Measurements from ENCODE around the gene FAM234A. TPM values are rescaled to one million over a fixed set of nuclear protein-coding genes. Genes with fewer than 3 reads are reported as not detected.

The FAM234A gene
- polyA plus RNA-seq, 3 donors = 72.6 to 86.1 (median 82.5) TPM

DNA sequence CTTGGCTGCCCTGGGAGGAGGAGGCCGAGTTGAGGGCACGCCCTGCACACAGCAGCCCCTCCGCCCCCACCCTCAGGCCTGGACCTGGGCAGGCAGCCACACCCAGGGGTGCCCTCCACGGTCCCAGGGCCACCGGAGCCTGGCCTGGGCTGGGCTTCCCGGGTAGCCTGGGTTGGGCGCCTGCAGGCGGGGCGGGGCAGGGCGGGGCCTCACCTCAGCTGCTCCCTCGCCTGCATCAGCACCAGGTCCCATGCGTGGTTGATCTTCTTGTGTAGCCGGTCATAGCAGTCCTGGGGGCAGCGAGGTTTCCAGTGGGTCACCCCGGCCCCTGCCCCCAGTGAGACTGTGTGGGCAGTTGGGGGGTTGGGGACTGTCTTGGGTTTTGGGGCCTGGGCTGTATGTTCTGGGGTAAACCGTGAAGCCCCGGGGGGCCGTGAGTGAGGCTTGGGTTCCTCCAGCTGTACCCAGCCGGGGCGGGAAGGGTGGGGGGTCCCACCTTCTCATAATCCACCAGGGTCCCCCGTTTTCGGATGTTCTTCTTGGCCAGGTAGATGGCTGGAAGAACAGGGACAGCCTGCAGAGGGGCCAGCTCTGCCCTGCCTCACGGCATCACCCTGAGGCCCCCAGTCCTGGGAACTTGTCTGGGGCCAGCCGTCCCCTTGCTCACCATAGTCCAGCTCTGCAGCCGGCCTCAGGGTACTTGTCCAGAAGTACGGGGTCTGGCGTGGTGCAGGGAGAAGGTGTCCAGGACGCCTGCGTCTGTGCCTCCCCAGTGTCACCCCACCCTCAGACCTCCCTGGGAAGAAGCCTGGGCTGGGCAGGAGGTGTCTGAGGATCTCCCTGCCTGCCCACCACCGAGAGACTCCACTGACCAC lies 39.2 kb downstream of the FAM234A start:
- no peak for DNase-seq (ENCODE audit: extremely low read depth in 1 of 11, low read depth in 9 of 11, low spot score in 4 of 11)

DNA sequence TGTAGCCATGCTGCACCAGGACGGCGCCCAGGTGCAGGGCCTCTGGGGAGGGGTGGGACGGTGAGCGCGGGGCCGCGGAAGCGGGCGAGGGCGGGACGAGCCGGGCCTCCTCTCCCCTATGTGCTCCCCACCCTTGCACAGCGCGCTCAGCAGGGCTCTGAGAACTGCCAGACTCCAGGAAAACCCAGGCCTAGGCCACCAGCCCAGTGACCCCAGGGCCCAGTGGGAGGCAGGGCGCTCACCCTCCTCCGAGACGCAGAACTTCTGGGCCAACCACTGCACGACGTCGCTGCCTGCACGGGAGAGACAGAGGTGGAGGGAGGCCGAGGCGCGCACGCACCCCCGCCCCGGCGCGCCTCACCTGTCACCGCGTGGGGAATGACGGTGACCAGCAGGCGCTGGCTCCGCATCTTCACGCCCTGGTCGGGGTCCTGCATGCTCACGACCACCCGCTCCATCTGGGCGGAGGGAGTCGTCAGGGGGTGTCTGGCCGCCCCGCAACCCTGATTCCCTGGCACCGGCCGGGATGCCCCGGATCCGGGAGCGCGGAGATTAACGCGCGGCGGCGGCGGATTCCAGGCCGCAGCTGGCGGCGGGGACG lies 40.5 kb downstream of the FAM234A start:
- DNase-seq (ENCODE audit: extremely low read depth in 1 of 11, low read depth in 9 of 11, low spot score in 4 of 11) = no peak

DNA sequence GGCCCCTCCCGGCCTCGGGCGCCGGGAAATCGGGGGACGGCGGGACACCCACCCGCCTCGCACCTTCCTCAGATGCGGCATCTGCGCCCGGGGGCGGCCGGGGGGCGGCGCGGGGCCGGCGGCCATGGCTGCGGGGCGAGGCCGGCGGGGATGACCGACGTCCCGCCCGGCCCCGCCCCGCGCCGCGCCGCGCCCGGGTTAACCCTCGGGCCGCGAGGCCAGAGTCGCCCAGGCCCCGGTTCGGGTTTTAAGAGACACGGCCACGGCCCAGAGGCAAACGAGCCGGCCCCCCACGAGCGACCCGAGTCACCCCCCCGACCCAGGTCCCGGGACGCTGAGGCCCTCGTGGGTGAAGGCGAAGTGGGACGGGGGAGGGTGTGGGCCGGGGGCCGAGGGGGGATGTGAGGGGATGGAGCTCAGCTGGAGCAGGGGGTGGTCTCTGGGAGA lies 41.2 kb downstream of the FAM234A start, which contains the start of gene RGS11:
Gene RGS11 (minus strand): TSS at position 159 of the 447 bp plus-strand sequence. CDS start 33 bp downstream, at position 126.
- DNase-seq (ENCODE audit: extremely low read depth in 1 of 11, low read depth in 9 of 11, low spot score in 4 of 11) = no peak

DNA sequence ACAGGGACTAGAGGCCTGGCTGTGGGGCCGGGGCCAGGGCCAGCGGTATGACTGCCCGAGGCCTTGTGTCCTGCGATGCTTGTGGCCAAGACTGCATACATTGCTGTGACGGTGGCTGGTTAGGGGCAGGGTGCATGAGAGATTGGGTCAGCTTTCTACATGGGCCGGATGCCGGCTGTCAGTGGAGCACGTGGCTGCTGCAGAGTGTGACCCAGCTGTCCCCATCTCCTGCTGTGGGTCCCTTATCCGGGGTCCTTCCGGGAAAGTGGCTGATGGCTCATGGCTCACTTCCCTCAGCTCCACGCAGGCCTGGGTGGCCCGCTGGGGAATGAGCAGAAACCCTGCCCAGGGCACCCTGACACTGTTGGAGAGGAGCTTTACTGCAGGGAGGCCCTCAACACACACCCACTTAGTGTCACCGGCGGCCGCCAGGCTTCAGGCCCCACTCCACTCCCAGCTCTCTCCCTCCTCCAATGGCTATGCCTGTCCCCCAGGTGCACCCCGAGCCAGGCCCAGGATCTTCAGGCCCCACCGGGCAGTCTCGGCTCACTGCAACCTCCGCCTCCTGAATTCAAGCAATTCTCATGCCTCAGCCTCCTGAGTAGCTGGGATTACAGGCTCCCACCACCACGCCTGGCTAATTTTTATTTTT lies 41.9 kb downstream of the FAM234A start:
- DNase-seq (ENCODE audit: extremely low read depth in 1 of 11, low read depth in 9 of 11, low spot score in 4 of 11) = no peak

DNA sequence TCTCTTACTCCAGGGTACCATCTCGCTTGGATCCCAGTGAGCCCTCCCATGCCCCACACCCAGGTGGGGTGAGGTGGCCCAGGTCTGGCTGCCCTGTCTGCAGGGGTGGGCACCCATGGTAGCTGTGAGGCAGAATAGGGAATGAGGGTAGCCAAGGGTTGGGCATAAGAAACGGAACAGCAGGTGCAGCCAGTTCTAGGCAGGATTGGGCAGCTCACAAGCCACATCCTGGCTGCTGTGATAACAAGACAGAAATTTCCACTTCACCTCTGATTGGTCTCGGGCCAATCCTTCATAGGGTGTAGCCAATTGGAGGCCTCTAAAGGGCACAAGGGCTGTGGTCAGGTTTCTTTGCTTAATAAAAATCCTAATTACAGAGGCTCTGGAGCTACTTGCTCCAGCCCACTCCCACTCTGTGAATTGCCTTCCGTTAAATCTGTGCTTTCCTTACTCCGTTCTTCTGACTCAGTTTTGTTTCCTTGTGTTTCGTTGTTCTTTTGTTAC lies 44.3 kb downstream of the FAM234A start:
- DNase-seq (ENCODE audit: extremely low read depth in 1 of 11, low read depth in 9 of 11, low spot score in 4 of 11) = no peak

DNA sequence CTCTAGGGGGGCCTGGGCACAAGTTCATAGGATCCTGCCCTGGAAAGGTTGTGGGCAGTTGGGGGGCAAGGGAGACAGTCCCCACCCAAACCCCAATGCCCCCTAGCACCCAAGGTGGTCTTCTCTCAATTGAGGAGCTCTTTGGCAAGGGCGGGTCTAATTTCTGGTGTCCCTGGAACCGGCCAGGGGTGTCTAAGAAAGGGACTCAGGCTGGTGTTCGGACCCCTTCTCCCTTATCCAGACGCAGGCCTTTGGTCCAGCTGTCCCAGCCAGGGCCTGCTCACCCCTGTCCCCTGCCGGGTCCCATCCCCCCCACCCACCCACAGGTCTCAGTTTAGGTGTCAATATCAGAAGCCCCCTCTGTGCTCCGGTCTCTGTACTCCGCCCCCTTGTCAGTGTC lies 44.9 kb downstream of the FAM234A start:
- no peak for DNase-seq (ENCODE audit: extremely low read depth in 1 of 11, low read depth in 9 of 11, low spot score in 4 of 11)

DNA sequence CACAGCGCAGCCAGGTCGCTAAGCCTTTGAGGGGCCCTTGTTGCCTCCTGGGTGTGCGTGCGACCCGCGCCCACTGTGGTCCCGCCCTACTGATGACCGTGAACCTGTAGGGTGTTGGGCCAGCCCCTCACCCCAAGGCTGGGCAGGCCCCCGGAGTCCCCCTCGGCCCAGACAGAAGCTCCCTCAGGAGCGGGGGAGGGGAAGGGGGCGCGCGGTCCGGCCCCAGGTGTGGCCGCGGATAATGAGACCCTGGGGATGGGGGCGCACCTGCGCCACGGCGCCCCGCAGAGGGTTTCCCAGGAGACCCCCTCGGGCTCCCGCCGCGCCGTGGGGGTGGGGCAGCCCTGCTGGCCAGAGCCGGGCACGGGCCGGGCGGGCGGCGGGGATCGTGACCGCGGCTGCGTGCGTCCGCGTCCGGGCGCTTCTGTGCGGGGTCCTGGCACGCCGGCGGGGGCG lies 45.4 kb downstream of the FAM234A start:
- DNase-seq (ENCODE audit: extremely low read depth in 1 of 11, low read depth in 9 of 11, low spot score in 4 of 11) = no peak

DNA sequence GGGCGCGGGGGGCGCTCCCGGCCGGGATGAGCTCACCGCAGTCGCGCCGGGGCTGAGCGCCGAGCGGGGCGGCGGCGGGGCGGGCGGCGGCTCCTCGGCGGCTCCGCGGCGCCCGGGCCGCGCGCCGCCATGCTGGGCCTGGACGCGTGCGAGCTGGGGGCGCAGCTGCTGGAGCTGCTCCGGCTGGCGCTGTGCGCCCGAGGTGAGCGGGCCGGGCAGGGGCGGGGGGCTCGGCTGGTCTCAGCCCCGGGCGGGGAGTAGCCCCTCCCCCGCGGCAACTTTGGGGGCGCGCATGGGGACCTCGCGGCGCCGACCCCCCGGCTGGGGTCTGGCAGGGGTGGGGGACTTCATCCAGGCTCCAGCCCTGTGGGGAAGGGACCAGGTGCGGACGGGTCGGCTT lies 45.9 kb downstream of the FAM234A start, which contains the start of gene ARHGDIG:
Gene ARHGDIG (plus strand): TSS at position 40 of the 400 bp plus-strand sequence. CDS start 90 bp downstream, at position 130.
- DNase-seq (ENCODE audit: extremely low read depth in 1 of 11, low read depth in 9 of 11, low spot score in 4 of 11) = no peak

DNA sequence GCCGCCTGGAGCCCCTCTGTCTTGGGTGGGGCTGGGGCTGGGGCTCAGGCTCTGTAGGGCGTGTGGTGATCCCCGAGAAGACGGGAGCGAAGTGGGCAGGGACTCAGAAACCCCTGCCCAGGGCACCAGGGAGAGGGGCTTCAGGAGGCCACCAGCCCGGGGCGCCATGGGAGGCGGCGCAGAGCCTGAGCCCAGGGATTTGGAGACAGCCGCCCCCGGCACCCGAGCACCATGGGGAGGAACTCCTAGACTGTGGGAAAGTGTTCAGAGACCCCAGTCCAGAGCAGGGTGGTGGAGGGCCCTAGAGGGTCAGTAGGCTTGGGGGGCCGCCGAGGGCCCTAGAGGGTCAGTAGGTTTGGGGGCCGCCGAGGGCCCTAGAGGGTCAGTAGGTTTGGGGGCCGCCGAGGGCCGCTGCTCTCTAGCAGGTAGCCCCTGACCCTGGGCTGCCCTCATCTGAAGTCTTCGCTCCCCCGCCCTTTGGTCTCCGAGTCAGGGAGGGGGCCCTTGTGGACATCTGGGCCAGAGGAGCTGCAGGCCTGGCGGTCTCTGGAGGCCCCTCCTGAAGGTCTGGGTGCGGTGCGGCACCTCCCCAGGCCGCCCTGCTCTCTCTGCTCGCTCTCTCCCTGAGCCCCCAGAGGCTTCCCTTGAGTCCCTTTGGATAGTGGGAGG lies 46.5 kb downstream of the FAM234A start:
- DNase-seq (ENCODE audit: extremely low read depth in 1 of 11, low read depth in 9 of 11, low spot score in 4 of 11) = no peak

DNA sequence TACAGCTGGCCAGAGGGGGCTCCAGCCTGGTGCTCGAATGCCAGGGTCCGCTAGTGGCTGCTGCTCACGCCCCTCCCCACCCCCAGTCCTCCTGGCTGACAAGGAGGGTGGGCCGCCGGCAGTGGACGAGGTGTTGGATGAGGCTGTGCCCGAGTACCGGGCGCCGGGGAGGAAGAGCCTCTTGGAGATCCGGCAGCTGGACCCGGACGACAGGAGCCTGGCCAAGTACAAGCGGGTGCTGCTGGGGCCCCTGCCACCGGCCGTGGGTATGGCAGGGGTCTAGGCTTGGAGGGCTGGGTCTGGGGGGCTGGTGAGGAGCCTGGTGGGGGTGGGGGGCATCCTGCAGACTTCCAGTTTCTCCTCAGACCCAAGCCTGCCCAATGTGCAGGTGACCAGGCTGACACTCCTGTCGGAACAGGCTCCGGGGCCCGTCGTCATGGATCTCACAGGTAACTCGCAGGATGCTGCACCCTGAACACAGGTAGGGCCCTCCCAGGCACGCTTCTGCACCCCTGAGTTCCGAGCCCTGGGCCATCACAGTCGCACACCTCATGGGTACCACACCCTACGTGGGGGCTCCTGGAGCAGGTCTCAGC lies 47.1 kb downstream of the FAM234A start:
- DNase-seq (ENCODE audit: extremely low read depth in 1 of 11, low read depth in 9 of 11, low spot score in 4 of 11) = no peak

DNA sequence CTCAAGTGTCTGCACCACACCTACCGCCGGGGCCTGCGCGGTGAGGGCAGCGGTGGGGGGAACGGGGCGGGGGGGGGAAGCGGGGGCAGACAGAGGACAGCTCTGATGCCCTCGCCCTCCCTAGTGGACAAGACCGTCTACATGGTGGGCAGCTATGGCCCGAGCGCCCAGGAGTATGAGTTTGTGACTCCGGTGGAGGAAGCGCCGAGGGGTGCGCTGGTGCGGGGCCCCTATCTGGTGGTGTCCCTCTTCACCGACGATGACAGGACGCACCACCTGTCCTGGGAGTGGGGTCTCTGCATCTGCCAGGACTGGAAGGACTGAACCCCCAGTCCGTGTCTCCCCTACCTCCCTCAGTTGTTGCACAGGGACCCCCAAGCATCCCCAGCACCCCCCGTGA lies 47.9 kb downstream of the FAM234A start:
- DNase-seq (ENCODE audit: extremely low read depth in 1 of 11, low read depth in 9 of 11, low spot score in 4 of 11) = no peak

DNA sequence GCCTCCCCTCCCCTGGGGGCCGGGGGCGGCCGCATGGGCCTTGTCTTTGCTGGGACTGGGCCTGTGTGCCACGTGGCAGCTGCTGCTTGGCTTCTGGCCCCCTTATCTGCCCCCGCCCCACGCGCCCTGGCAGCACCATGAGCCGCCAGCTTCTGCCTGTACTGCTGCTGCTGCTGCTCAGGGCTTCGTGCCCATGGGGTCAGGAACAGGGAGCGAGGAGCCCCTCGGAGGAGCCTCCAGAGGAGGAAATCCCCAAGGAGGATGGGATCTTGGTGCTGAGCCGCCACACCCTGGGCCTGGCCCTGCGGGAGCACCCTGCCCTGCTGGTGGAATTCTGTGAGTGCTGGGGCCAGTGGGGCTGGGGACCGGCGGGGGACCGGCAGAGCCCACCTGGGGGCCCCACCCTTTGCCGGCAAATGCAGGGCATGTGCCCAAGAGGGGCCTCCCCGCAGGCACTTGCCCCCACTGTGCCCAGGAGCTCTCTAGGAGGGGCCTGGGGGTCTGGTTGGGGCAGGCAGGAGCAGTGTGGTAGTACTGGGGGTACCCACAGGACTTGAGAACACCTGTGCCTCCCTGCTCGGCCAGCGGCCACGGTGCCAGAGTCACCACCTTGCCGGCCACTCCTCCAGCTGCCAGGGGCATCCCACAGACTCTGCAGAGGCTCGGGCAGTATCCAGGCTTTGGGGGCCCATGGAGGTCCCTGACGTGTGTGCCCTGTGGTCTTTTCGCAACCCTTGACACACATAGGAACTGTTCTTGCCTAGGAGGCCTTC lies 48.6 kb downstream of the FAM234A start, which contains the start of gene PDIA2:
Gene PDIA2 (plus strand): TSS at position 132 of the 773 bp plus-strand sequence. CDS start 6 bp downstream, at position 138.
- DNase-seq (ENCODE audit: extremely low read depth in 1 of 11, low read depth in 9 of 11, low spot score in 4 of 11) = no peak

DNA sequence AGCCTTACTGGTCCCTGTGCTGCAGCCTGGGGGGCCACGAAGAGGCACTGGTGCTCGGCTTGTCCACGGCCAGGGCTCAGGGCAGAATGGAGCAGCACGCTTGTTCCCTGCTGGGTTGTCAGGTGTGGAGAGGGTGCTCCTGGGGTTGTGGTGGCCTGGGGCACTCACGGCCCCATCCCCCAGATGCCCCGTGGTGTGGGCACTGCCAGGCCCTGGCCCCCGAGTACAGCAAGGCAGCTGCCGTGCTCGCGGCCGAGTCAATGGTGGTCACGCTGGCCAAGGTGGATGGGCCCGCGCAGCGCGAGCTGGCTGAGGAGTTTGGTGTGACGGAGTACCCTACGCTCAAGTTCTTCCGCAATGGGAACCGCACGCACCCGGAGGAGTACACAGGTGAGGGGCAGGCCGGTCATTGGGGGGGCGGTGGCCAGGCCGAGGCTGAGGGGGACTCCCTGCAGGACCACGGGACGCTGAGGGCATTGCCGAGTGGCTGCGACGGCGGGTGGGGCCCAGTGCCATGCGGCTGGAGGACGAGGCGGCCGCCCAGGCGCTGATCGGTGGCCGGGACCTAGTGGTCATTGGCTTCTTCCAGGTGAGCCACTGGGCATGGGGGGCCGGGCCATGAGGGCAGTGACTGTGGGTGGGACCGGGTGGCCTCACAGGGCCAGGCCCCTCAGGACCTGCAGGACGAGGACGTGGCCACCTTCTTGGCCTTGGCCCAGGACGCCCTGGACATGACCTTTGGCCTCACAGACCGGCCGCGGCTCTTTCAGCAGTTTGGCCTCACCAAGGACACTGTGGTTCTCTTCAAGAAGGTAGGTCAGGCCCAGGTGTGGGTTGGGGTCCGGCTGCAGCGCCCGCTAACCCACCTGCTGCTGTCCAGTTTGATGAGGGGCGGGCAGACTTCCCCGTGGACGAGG lies 49.8 kb downstream of the FAM234A start:
- no peak for DNase-seq (ENCODE audit: extremely low read depth in 1 of 11, low read depth in 9 of 11, low spot score in 4 of 11)

DNA sequence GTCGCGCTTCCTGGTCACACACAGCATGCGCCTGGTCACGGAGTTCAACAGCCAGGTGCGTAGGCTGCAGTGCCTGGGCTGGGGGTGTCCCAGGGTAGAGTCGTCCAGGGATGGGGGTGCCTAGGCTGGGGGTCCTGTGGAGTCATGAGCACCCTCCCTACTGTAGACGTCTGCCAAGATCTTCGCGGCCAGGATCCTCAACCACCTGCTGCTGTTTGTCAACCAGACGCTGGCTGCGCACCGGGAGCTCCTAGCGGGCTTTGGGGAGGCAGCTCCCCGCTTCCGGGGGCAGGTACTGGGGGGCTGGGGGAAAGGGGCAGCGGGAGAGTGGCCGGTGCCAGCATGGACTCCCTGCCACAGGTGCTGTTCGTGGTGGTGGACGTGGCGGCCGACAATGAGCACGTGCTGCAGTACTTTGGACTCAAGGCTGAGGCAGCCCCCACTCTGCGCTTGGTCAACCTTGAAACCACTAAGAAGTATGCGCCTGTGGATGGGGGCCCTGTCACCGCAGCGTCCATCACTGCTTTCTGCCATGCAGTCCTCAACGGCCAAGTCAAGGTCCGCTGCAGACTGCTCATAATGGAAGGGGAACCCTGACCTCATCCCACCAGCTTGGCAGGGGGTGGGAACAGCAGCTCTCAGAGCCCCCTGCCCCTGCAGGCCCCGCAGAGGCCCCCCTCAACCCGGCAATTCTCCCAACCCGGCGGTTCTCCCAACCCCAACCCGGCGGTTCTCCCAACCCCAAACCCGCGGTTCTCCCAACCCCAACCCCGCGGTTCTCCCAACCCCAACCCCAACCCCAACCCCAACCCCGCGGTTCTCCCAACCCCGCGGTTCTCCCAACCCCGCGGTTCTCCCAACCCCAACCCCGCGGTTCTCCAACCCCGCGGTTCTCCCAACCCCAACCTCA lies 50.8 kb downstream of the FAM234A start:
- no peak for DNase-seq (ENCODE audit: extremely low read depth in 1 of 11, low read depth in 9 of 11, low spot score in 4 of 11)

DNA sequence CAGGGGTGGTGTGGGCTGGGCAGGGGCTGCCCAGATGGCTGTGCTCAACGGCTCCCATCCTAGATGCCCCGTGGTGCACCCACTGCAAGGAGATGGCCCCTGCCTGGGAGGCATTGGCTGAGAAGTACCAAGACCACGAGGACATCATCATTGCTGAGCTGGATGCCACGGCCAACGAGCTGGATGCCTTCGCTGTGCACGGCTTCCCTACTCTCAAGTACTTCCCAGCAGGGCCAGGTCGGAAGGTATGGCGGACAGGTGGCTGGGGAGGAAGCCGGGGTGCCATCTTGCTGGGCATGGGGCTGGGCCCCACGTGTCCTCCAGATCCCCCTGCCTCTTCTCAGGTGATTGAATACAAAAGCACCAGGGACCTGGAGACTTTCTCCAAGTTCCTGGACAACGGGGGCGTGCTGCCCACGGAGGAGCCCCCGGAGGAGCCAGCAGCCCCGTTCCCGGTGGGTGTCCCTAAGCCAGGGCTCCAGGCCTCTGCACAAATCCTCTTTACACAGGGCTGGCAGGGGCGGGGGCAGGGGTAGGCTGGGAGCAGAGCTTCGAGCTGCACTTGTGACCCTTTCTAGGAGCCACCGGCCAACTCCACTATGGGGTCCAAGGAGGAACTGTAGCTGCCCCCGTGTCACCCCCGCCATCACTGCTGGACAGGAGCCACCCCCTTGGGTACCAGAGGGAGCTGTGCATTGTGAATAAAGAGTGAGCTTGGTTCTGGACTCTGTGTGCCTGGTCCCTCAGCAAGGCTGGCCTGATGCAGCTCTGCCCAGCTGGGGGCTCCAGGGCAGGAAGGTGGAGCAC lies 52.1 kb downstream of the FAM234A start:
- no peak for DNase-seq (ENCODE audit: extremely low read depth in 1 of 11, low read depth in 9 of 11, low spot score in 4 of 11)
